ENCODE data around the gene MAD1L1. TPM values are rescaled to one million over a fixed set of nuclear protein-coding genes. Genes with fewer than 3 reads are reported as not detected.

Gene MAD1L1
- total RNA-seq, 2 experiments from 2014 or later, result 157 to 160 TPM

- H3K27ac ChIP-seq (ENCODE audit: low read depth in 1 of 2, low read length in 2 of 2), result no peak overlapping the region
- Mint-ChIP-seq H3K27ac (no peak overlapping the region), H3K9me3 (no peaks in the 10 kb centered on the region), H3K27me3 (no peaks in the 10 kb centered on the region), H3K4me1 (ENCODE audit: low read depth) (peaks cover 13% of the 10 kb centered on the region), H3K4me3 (no peak overlapping the region), H3K36me3 (ENCODE audit: low read depth) (peaks cover 3% of the 10 kb centered on the region)
- peaks cover 15% of the 10 kb centered on the region for H3K4me1 ChIP-seq (ENCODE audit: insufficient read depth, low read length)
- intact Hi-C loops (cut with DNase I, micrococcal nuclease), result no loop called here
- ChIA-PET CTCF (no interaction called here), POLR2A (no interaction called here)
- H3K9me3 ChIP-seq (ENCODE audit: control insufficient read depth in 1 of 2, insufficient read depth in 1 of 2, low read length in 2 of 2), result peaks cover 0 to 9% of the 10 kb centered on the region in 2 experiments
- DNase-seq, result no peak
- ATAC-seq (ENCODE audit: poor library complexity), result no peak
- no peaks in the 10 kb centered on the region for H3K27me3 ChIP-seq (ENCODE audit: control insufficient read depth in 1 of 2, insufficient read depth in 2 of 2, low read length in 2 of 2)
- H3K36me3 ChIP-seq (ENCODE audit: insufficient read depth, low read length), result peaks cover 10% of the 10 kb centered on the region
- TF ChIP-seq CTCF (IDR thresholded peaks at IDR 0.05), result no peak
- H3K4me3 ChIP-seq (ENCODE audit: low read length), result no peak overlapping the region
Measured at GRCh38 chr7:2134740-2135139, 98.0 kb downstream of the MAD1L1 start.

GRCh38 chr7:2132243-2132642 lies 100.5 kb downstream of the MAD1L1 start:
- no peaks in the 10 kb centered on the region for H3K27me3 Mint-ChIP-seq
- H3K4me1 Mint-ChIP-seq (ENCODE audit: low read depth), result no peaks in the 10 kb centered on the region
- no peak for ATAC-seq (ENCODE audit: poor library complexity)
- H3K4me1 ChIP-seq (ENCODE audit: insufficient read depth, low read length), result no peaks in the 10 kb centered on the region
- H3K27me3 ChIP-seq (ENCODE audit: control insufficient read depth in 1 of 2, insufficient read depth in 2 of 2, low read length in 2 of 2), result no peaks in the 10 kb centered on the region
- DNase-seq, result no peak
- no peak overlapping the region for H3K4me3 Mint-ChIP-seq
- CTCF ChIA-PET, result no interaction called here
- H3K36me3 ChIP-seq (ENCODE audit: insufficient read depth, low read length), result peaks cover 10% of the 10 kb centered on the region
- no peak overlapping the region for H3K27ac ChIP-seq (ENCODE audit: low read depth in 1 of 2, low read length in 2 of 2)
- POLR2A ChIA-PET, result no interaction called here
- H3K9me3 Mint-ChIP-seq, result no peaks in the 10 kb centered on the region
- H3K4me3 ChIP-seq (ENCODE audit: low read length), result no peak overlapping the region
- no peak overlapping the region for H3K27ac Mint-ChIP-seq
- intact Hi-C loops (cut with DNase I, micrococcal nuclease), result no loop called here
- TF ChIP-seq CTCF (IDR thresholded peaks at IDR 0.05), result no peak
- peaks cover 0 to 9% of the 10 kb centered on the region in 2 experiments for H3K9me3 ChIP-seq (ENCODE audit: control insufficient read depth in 1 of 2, insufficient read depth in 1 of 2, low read length in 2 of 2)
- no peaks in the 10 kb centered on the region for H3K36me3 Mint-ChIP-seq (ENCODE audit: low read depth)

GRCh38 chr7:2131800-2132199 lies 100.9 kb downstream of the MAD1L1 start:
- no peaks in the 10 kb centered on the region for H3K27me3 ChIP-seq (ENCODE audit: control insufficient read depth in 1 of 2, insufficient read depth in 2 of 2, low read length in 2 of 2)
- no peaks in the 10 kb centered on the region for H3K27me3 Mint-ChIP-seq
- no peak for DNase-seq
- H3K36me3 ChIP-seq (ENCODE audit: insufficient read depth, low read length), result peaks cover 10% of the 10 kb centered on the region
- H3K36me3 Mint-ChIP-seq (ENCODE audit: low read depth), result no peaks in the 10 kb centered on the region
- no peak overlapping the region for H3K27ac Mint-ChIP-seq
- H3K27ac ChIP-seq (ENCODE audit: low read depth in 1 of 2, low read length in 2 of 2), result no peak overlapping the region
- H3K9me3 Mint-ChIP-seq, result no peaks in the 10 kb centered on the region
- H3K4me1 ChIP-seq (ENCODE audit: insufficient read depth, low read length), result no peaks in the 10 kb centered on the region
- intact Hi-C loops (cut with DNase I, micrococcal nuclease), result no loop called here
- no peak for ATAC-seq (ENCODE audit: poor library complexity)
- H3K4me3 Mint-ChIP-seq, result no peak overlapping the region
- ChIA-PET POLR2A (no interaction called here), CTCF (no interaction called here)
- H3K4me3 ChIP-seq (ENCODE audit: low read length), result no peak overlapping the region
- H3K9me3 ChIP-seq (ENCODE audit: control insufficient read depth in 1 of 2, insufficient read depth in 1 of 2, low read length in 2 of 2), result peaks cover 0 to 9% of the 10 kb centered on the region in 2 experiments
- no peak for TF ChIP-seq CTCF (IDR thresholded peaks at IDR 0.05)
- H3K4me1 Mint-ChIP-seq (ENCODE audit: low read depth), result no peaks in the 10 kb centered on the region
